ENCODE data around the gene WSCD1. TPM values are rescaled to one million over a fixed set of nuclear protein-coding genes. Genes with fewer than 3 reads are reported as not detected.

The WSCD1 gene
- total and polyA plus RNA-seq, 12 donors: 2.5 to 13.8 (median 4.2) TPM

GRCh38 chr17:6077752-6078151 lies 7.6 kb downstream of the WSCD1 start:
- H3K36me3 ChIP-seq: peaks cover 0 to 12% (median 0%) of the 10 kb centered on the region in 9 donors
- H3K27me3 ChIP-seq: peaks cover 0 to 5% (median 0%) of the 10 kb centered on the region in 7 donors
- intact Hi-C loops (cut with DNase I): loop anchor here in 2 of 10 donors (10.0 kb wide), 2 partner anchors 327 to 337 kb away; no protein-coding TSS in a partner anchor
- no peak overlapping the region for H3K4me3 ChIP-seq
- DNase-seq (no peak), ATAC-seq (no peak)
- peaks cover 0 to under 1% (median 0%) of the 10 kb centered on the region in 9 donors for H3K4me1 ChIP-seq
- H3K9me3 ChIP-seq: no peaks in the 10 kb centered on the region
- no peak for TF ChIP-seq CTCF (IDR thresholded peaks at IDR 0.05)
- H3K27ac ChIP-seq: no peak overlapping the region
- WGBS, 2 donors: 84 to 89% methylated on average over 5 of the region's 5 CpGs

GRCh38 chr17:6078458-6078871 lies 8.3 kb downstream of the WSCD1 start:
- Histone ChIP-seq H3K27ac (no peak overlapping the region), H3K4me1 (peaks cover 0 to 5% (median 0%) of the 10 kb centered on the region in 9 donors), H3K4me3 (no peak overlapping the region), H3K9me3 (no peaks in the 10 kb centered on the region), H3K36me3 (peaks cover 0 to 12% (median 0%) of the 10 kb centered on the region in 9 donors), H3K27me3 (peaks cover 0 to 4% (median 0%) of the 10 kb centered on the region in 7 donors)
- DNase-seq (no peak), ATAC-seq (no peak)
- intact Hi-C loops (cut with DNase I): loop anchor here in 2 of 10 donors (10.0 kb wide), 2 partner anchors 326 to 336 kb away; no protein-coding TSS in a partner anchor
- 82 to 83% methylated on average over 9 of the region's 9 CpGs for WGBS, 2 donors
- no peak for TF ChIP-seq CTCF (IDR thresholded peaks at IDR 0.05)

GRCh38 chr17:6079155-6079888 lies 9.1 kb downstream of the WSCD1 start:
- Histone ChIP-seq H3K27me3 (peaks cover 0 to 3% (median 0%) of the 10 kb centered on the region in 7 donors), H3K27ac (no peak overlapping the region), H3K4me1 (peaks cover 0 to 5% (median 0%) of the 10 kb centered on the region in 9 donors), H3K4me3 (no peak overlapping the region), H3K36me3 (peaks cover 0 to 12% (median 0%) of the 10 kb centered on the region in 9 donors), H3K9me3 (no peaks in the 10 kb centered on the region)
- DNase-seq: no peak
- ATAC-seq: no peak
- intact Hi-C loops (cut with DNase I): loop anchor here in 2 of 10 donors (10.0 kb wide), 2 partner anchors 325 to 335 kb away; no protein-coding TSS in a partner anchor
- 77 to 85% methylated on average over 13 of the region's 13 CpGs for WGBS, 2 donors
- TF ChIP-seq CTCF (IDR thresholded peaks at IDR 0.05): no peak

- H3K36me3 ChIP-seq: peaks cover 0 to 12% (median 0%) of the 10 kb centered on the region in 9 donors
- peaks cover 0 to 5% (median 0%) of the 10 kb centered on the region in 9 donors for H3K4me1 ChIP-seq
- no peak overlapping the region for H3K27ac ChIP-seq
- intact Hi-C loops (cut with DNase I): loop anchor here in 2 of 10 donors (10.0 kb wide), 2 partner anchors 325 to 335 kb away; no protein-coding TSS in a partner anchor
- no peak overlapping the region for H3K4me3 ChIP-seq
- WGBS, 2 donors: 91 to 96% methylated on average over 2 of the region's 2 CpGs
- ATAC-seq (no peak), DNase-seq (no peak)
- no peaks in the 10 kb centered on the region for H3K9me3 ChIP-seq
- TF ChIP-seq CTCF (IDR thresholded peaks at IDR 0.05): no peak
- H3K27me3 ChIP-seq: no peaks in the 10 kb centered on the region
Observed at GRCh38 chr17:6079960-6080359, 9.8 kb downstream of the WSCD1 start.

Data from heart right ventricle (tissue), 16 donors.